HG03280 (cell line): ENCODE data around the gene TDRD7.
"Not testable (repeated sequence)": the region's sequence is repeated elsewhere in the genome, so short reads cannot be mapped to it uniquely, and the experiment has no call there.

Source experiments
- ATAC-seq: cut with Tn5 transposase; IDR thresholded peaks from one replicate; pipeline ENCODE4 v1.9.1; 2021; ENCODE audit warnings: mild to moderate bottlenecking, moderate library complexity; ENCODE audit not compliant: unreplicated experiment

Gene TDRD7

GRCh38 chr9:97419309-97419867 is 7.5 kb downstream of the TDRD7 start:
- ATAC-seq: no peak

- ATAC-seq: no peak
Observed at GRCh38 chr9:97425336-97425972, 13.6 kb downstream of the TDRD7 start.

- no peak for ATAC-seq
Observed at GRCh38 chr9:97425973-97426336, 14.1 kb downstream of the TDRD7 start.

- ATAC-seq: no peak
Observed at GRCh38 chr9:97427885-97428284, 16.0 kb downstream of the TDRD7 start.

GRCh38 chr9:97430316-97431043 is 18.6 kb downstream of the TDRD7 start:
- no peak for ATAC-seq

GRCh38 chr9:97431044-97431441 is 19.1 kb downstream of the TDRD7 start:
- ATAC-seq: no peak

GRCh38 chr9:97431549-97432143 is 19.8 kb downstream of the TDRD7 start:
- ATAC-seq: no peak

- no peak for ATAC-seq
Observed at GRCh38 chr9:97437051-97437600, 25.2 kb downstream of the TDRD7 start.

GRCh38 chr9:97438257-97438656 is 26.4 kb downstream of the TDRD7 start:
- no peak for ATAC-seq

- ATAC-seq: no peak
Observed at GRCh38 chr9:97438666-97439065, 26.8 kb downstream of the TDRD7 start.

GRCh38 chr9:97440160-97440559 is 28.3 kb downstream of the TDRD7 start:
- no peak for ATAC-seq

GRCh38 chr9:97441729-97442128 is 29.8 kb downstream of the TDRD7 start:
- no peak for ATAC-seq

- ATAC-seq: no peak
Observed at GRCh38 chr9:97445119-97445701, 33.3 kb downstream of the TDRD7 start.

- ATAC-seq: no peak
Observed at GRCh38 chr9:97447001-97447400, 35.1 kb downstream of the TDRD7 start.

- not testable (repeated sequence) for ATAC-seq
Observed at GRCh38 chr9:97453573-97453972, 41.7 kb downstream of the TDRD7 start.

- ATAC-seq: not testable (repeated sequence)
Observed at GRCh38 chr9:97456841-97457240, 44.9 kb downstream of the TDRD7 start.

- no peak for ATAC-seq
Observed at GRCh38 chr9:97459326-97459725, 47.4 kb downstream of the TDRD7 start.

- no peak for ATAC-seq
Observed at GRCh38 chr9:97462159-97462558, 50.3 kb downstream of the TDRD7 start.

GRCh38 chr9:97462914-97463313 is 51.0 kb downstream of the TDRD7 start:
- ATAC-seq: no peak

GRCh38 chr9:97468658-97469448 is 57.0 kb downstream of the TDRD7 start:
- peak; percentile 85 for ATAC-seq
